Kidney (tissue), 14 donors: ENCODE data around the gene TTC23. TPM values are rescaled to one million over a fixed set of nuclear protein-coding genes. Genes with fewer than 3 reads are reported as not detected.
A peak's percentile ranks its signal among the peaks of the same experiment; 100 is the strongest.

Experiments used
- DNase-seq, 5 donors: peaks; one replicate each; pipeline ENCODE4 v3.0.0-alpha.2; 2013 to 2020
- FAIRE-seq: peaks from 2 replicates; lab custom pipeline; 2012; peaks lifted over from hg19 to GRCh38; lab: Jason Lieb, UNC
- H3K27ac ChIP-seq, 2 donors: one replicate each; pipeline ENCODE4 v1.7.0; 2013; ENCODE audit warnings: low read depth in 2 of 2, low read length in 2 of 2, inconsistent platforms in 1 of 2
- H3K27me3 ChIP-seq: one replicate; pipeline ENCODE4 v1.7.1; 2013; ENCODE audit warnings: low read length, inconsistent platforms; ENCODE audit not compliant: control insufficient read depth, insufficient read depth
- H3K36me3 ChIP-seq, 3 donors: one replicate each; pipeline versions ENCODE4 v1.7.0 to v1.7.1; 2013; ENCODE audit warnings: low read length in 3 of 3, control low read depth in 1 of 3, inconsistent platforms in 1 of 3; ENCODE audit not compliant: insufficient read depth in 3 of 3, control insufficient read depth in 2 of 3
- H3K4me1 ChIP-seq, 3 donors: one replicate each; pipeline versions ENCODE4 v1.7.0 to v1.7.1; 2013; ENCODE audit warnings: low read length in 3 of 3, inconsistent platforms in 1 of 3, low read depth in 1 of 3; ENCODE audit not compliant: control insufficient read depth in 2 of 3, insufficient read depth in 2 of 3
- H3K4me3 ChIP-seq, 3 donors: one replicate each; pipeline versions ENCODE4 v1.7.0 to v1.8.1; 2013; ENCODE audit warnings: low read length in 3 of 3, control low read depth in 1 of 3, inconsistent platforms in 1 of 3
- H3K9ac ChIP-seq, 3 donors: one replicate each; pipeline versions ENCODE4 v1.7.0 to v1.7.1; 2013; ENCODE audit warnings: low read length in 3 of 3, control low read depth in 1 of 3, inconsistent platforms in 1 of 3
- H3K9me3 ChIP-seq, 3 donors: one replicate each; pipeline versions ENCODE4 v1.7.0 to v1.7.1; 2013; ENCODE audit warnings: low read length in 3 of 3, control low read depth in 1 of 3, inconsistent platforms in 1 of 3; ENCODE audit not compliant: control insufficient read depth in 2 of 3, insufficient read depth in 1 of 3
- intact Hi-C: fragments of 100-400 bp; cut with DNase I; formaldehyde crosslinking; loops from one replicate; pipeline ENCODE4 v1.11.1; 2022
- polyA plus RNA-seq: library from polyadenylated mRNA; stranded (reverse); fragments of 350-450 nt; fragmentation: Illumina TruSeq; extraction: RNeasy Lipid Tissue Mini Kit (QIAGEN cat#74804); gene quantifications from one replicate; pipeline ENCODE4 v1.2.3, GENCODE V29; 2014; ENCODE audit warnings: low read depth, low replicate concordance; ENCODE audit not compliant: insufficient read depth
- total RNA-seq: library from RNA; stranded (reverse); fragmentation: NEBNext Ultra II Directional; extraction: Animal tissue kit (Norgen Biotek cat#: 25700); gene quantifications from one replicate; pipeline ENCODE4 v1.2.1, GENCODE V29; 2021
- TF ChIP-seq, protein P1 (sequence below): IDR thresholded peaks from 3 replicates; pipeline ENCODE4 v1.5.1; 2012; ENCODE audit warnings: mild to moderate bottlenecking, moderate library complexity, borderline replicate concordance; ENCODE audit not compliant: insufficient read depth; ENCODE audit errors: extremely low read depth
- donor health status: control.
- donor health status: control.
- donor health status: control.
- donor health status: control.
- donor health status: control.
- donor health status: DM: yes; HTN: yes; CAD: no.
- donor health status: Normal renal cell carcinoma (clear cell type).

The TTC23 gene
- total and polyA plus RNA-seq, 2 donors from 2014 or later = 11.2 to 23.6 TPM

- peak overlapping the region; percentile 83 to 97 (median 87) for H3K4me3 ChIP-seq
- H3K4me1 ChIP-seq = peaks cover 0 to 18% (median 15%) of the 10 kb centered on the region in 3 donors
- peak overlapping the region; percentile 88 to 94 (median 92) for H3K9ac ChIP-seq
- TF ChIP-seq, protein P1, sequence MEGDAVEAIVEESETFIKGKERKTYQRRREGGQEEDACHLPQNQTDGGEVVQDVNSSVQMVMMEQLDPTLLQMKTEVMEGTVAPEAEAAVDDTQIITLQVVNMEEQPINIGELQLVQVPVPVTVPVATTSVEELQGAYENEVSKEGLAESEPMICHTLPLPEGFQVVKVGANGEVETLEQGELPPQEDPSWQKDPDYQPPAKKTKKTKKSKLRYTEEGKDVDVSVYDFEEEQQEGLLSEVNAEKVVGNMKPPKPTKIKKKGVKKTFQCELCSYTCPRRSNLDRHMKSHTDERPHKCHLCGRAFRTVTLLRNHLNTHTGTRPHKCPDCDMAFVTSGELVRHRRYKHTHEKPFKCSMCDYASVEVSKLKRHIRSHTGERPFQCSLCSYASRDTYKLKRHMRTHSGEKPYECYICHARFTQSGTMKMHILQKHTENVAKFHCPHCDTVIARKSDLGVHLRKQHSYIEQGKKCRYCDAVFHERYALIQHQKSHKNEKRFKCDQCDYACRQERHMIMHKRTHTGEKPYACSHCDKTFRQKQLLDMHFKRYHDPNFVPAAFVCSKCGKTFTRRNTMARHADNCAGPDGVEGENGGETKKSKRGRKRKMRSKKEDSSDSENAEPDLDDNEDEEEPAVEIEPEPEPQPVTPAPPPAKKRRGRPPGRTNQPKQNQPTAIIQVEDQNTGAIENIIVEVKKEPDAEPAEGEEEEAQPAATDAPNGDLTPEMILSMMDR = no peak
- DNase-seq (no peak), FAIRE-seq (no peak)
- intact Hi-C loops = no loop called here
- peak overlapping the region in 1 of 2 donors; percentile 81 for H3K27ac ChIP-seq
- no peaks in the 10 kb centered on the region for H3K9me3 ChIP-seq
- no peaks in the 10 kb centered on the region for H3K36me3 ChIP-seq
- no peaks in the 10 kb centered on the region for H3K27me3 ChIP-seq
Observed at GRCh38 chr15:99250001-99250400, 620 bp upstream of the TTC23 start.

GRCh38 chr15:99248000-99248715, 1.2 kb downstream of the TTC23 start:
- H3K36me3 ChIP-seq = no peaks in the 10 kb centered on the region
- peaks cover 0 to 12% (median 12%) of the 10 kb centered on the region in 3 donors for H3K4me1 ChIP-seq
- FAIRE-seq (no peak), DNase-seq (no peak)
- peak overlapping the region; percentile 83 to 97 (median 87) for H3K4me3 ChIP-seq
- peak overlapping the region in 2 of 3 donors; percentile 15 to 42 for H3K9ac ChIP-seq
- no peaks in the 10 kb centered on the region for H3K27me3 ChIP-seq
- intact Hi-C loops = no loop called here
- H3K9me3 ChIP-seq = no peaks in the 10 kb centered on the region
- TF ChIP-seq, protein P1 = no peak
- H3K27ac ChIP-seq = no peak overlapping the region

DNA sequence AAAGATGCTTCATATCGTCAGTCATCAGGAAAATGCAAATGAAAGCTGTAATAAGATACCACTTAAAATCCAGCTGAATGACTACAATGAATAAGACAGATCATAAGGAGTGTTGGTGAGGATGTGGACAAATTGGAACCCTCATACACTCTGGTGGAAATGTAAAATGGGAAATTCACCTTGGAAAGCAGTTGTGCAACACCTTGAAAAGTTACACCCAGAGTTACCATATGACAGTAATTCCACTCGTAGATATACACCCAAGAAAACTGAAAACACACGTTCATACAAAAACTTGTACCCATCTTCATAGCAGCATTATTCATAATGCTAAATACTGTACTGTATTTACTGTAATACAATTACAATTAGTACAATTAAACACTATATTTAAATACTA, 2.3 kb downstream of the TTC23 start:
- H3K27me3 ChIP-seq = no peaks in the 10 kb centered on the region
- intact Hi-C loops = no loop called here
- no peak overlapping the region for H3K9ac ChIP-seq
- TF ChIP-seq, protein P1 = no peak
- peaks cover 0 to 8% (median 5%) of the 10 kb centered on the region in 3 donors for H3K4me1 ChIP-seq
- no peaks in the 10 kb centered on the region for H3K9me3 ChIP-seq
- H3K27ac ChIP-seq = no peak overlapping the region
- no peak overlapping the region for H3K4me3 ChIP-seq
- DNase-seq = no peak
- H3K36me3 ChIP-seq = no peaks in the 10 kb centered on the region
- no peak for FAIRE-seq
